GM19351 (cell line): Measurements from ENCODE around the gene CHRNA4.

Experiments used
- ATAC-seq: cut with Tn5 transposase; IDR thresholded peaks from one replicate; pipeline ENCODE4 v1.9.1; 2021; ENCODE audit warnings: mild to moderate bottlenecking, moderate library complexity; ENCODE audit not compliant: unreplicated experiment

Gene CHRNA4

GRCh38 chr20:63379296-63379695 lies 18.1 kb upstream of the CHRNA4 start:
- ATAC-seq = no peak

DNA sequence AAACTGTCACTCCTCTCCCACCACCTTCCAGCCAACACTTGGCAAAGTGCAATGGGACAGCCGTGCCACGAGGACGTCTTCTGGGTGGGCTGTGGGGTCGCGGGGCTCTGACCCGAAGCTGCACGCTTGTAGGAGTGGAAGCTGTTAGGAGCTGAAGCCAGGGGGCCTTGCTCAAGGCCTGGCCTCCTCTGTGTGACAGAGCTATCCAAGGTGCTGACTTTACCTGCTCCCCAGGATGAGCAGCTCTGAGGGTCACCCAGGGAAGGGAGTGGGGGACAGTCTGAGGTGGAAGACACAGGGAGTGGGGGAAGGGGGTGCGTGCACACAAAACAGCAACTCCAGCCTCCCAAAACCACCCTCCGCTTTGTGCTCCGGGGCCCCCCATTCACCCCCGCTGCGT lies 17.5 kb upstream of the CHRNA4 start:
- ATAC-seq = no peak

GRCh38 chr20:63377951-63378381 lies 16.8 kb upstream of the CHRNA4 start:
- ATAC-seq = no peak

- no peak for ATAC-seq
These were observed 16.2 kb upstream of the CHRNA4 start for GRCh38 chr20:63377256-63377941.

DNA sequence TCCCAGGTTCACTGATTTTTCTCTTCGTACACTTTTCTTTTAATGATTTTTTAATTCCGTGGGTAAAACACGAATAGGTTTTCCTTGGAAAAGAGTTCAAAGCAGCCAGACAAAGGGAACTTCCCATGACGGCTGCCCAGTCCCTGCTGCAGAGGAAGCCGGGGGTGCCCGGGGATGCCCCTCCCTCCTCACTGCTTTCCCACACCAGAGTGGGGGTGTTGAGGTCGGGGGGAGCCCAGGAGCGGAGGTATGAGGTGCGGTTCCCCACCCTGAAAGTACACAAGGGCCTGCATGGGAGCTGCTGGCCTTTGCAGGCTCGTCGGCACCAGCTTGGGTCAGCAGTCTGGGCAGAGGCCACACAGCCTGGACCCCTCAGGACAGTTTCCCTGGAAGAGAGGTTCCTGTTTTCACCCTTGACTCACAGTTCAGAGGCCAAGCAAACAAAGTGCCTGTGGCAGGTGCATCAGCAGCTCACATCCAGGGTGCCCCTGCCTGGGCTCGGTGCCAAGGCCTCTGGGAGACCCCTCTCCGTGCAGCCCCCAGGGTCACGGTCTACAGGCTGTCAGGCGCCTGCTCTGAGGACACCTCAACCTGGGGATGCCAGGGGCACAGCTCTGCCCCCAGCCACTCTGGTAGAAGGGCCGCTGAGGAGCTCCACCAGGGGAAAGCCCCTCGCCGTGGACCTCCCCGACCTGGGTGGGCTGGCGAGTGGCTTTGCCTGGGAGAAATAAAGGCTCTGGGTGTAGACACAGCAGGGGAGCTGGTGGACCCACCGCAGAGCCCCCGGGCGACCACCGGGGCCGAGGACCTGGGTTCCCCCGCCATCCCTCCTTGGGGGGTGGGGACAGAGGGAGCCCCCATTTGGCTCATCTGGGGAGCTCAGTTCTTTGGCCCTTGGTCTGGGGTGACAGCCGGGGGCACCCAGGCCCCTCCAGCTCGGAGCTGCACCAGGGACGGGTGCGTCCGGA lies 15.4 kb upstream of the CHRNA4 start:
- no peak for ATAC-seq

DNA sequence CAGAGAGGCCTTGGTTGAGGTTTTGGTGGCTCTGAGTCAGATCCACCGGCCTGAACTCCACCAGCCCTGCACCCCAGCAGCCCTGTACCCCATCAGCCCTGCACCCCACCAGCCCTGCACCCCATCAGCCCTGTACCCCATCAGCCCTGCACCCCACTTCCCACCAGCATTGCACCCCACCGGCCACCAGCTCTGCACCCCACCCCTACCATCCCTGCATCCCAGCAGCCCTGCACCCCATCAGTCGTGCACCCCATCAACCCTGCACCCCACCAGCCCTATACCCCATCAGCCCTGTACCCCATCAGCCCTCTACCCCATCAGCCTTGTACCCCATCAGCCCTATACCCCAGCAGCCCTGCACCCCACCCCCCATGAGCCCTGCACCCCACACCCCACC lies 14.3 kb upstream of the CHRNA4 start:
- ATAC-seq = no peak

DNA sequence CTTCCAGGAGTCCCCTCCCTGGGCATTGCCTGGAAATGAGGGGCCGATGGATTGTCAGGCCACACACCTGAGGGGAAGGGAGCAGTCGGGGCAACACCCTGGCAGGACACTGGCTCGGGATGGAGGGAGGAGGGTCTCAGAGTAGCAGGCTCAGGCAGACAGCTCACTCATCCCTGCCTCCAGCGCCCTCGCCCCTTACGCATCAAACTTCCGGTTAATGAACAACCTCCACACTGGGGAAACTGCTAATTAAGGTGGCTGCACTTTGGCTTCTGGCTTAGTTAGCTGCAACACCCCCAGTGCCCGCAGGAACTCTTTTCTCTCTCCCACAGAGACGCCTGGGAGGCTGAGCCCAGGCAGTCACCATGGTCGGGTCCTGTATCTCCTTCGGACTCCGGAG lies 13.4 kb upstream of the CHRNA4 start:
- no peak for ATAC-seq

- ATAC-seq = no peak
These were observed 12.8 kb upstream of the CHRNA4 start for GRCh38 chr20:63373996-63374395.

GRCh38 chr20:63372971-63373885 lies 12.1 kb upstream of the CHRNA4 start:
- no peak for ATAC-seq

- no peak for ATAC-seq
These were observed 10.2 kb upstream of the CHRNA4 start for GRCh38 chr20:63371291-63371865.

GRCh38 chr20:63370618-63371187 lies 9.6 kb upstream of the CHRNA4 start:
- ATAC-seq = no peak

- no peak for ATAC-seq
These were observed 8.8 kb upstream of the CHRNA4 start for GRCh38 chr20:63369724-63370617.

DNA sequence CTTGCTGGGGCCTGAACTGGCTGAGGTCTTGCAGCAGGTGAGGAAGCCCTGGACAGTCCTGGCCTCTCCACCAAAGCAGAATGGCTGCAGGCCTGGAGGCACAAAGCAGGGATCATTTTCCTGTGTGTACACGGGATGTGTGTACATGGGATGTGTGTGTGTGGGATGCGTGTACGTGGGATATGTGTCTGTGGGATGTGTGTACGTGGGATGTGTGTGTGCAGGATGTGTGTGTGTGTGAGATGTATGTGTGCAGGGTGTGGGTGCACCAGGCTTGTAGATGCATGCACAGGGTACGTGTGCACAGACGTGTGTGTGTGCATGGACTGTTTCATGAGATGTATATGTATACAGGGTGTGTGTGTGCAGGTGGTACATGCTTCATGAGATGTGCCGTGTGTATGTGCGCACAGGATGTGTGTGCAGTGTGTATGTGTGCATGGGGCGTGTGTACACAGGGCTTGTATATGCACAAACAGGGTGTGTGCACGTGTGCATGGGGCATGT lies 7.9 kb upstream of the CHRNA4 start:
- ATAC-seq = no peak

DNA sequence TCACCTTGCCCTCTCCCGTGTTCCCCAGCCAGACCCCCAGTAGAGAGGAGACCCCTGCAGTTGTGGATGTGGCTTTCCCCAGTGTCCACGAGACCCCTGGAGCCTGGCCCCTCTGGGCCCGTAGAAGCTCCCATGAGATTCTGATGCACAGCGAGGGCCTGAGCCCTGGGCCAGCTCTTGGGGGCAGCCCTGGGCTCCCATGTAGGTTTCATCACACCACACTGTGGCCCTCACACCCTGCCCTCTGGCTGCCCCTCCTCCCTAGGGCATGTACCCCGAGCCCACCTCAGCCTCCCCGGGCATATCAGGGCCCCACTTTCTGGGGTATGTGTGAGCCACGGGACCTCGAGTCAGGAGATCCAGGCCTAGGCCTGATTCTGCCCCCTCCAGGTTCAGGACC lies 7.0 kb upstream of the CHRNA4 start:
- ATAC-seq = no peak

DNA sequence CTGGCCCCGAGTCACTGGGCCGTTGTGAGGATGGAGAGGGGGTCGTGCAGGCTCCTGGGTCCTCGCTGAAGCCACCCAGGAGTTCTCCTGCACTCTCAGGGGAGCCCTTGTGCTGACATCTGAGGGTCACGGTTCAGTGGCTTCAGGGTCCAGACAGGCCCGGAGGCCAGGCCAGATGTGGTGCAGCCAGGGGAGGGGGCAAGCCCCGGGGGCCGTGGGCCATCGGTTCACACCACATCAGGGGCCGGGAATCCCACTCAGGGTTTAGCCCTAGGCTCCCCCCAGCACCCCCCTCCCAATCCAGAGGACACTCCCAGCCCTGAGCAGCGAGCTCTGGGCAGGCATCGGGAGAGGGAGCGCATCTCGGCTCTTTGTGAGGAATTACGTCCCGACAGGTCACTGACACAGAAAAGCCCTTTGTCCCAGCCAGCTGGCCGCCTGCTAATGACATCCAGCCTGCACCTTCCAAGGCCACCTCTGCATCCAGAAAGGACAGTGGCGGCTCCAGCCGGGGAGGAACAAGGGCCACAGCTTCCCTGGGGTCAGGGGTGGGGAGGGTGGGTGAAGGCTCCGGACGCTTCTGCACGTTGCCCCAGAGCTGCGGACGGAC lies 6.4 kb upstream of the CHRNA4 start:
- no peak for ATAC-seq

- no peak for ATAC-seq
These were observed 5.5 kb upstream of the CHRNA4 start for GRCh38 chr20:63366390-63367365.

- no peak for ATAC-seq
These were observed 4.6 kb upstream of the CHRNA4 start for GRCh38 chr20:63365601-63366389.
